Activated T-helper 1 cell treated with anti-CD3 and anti-CD28 coated beads, Interleukin-12 subunit alpha, Interleukin-12 subunit beta, Interleukin-2, Interleukin-4 antibody, amounts not matched to agents 30 ng/mL and 10 ng/mL and 1 ng/mL, durations not matched to agents 14 hours and 24 hours and 36 hours (primary cell): ENCODE results near the gene PTPN14. TPM values are rescaled to one million over a fixed set of nuclear protein-coding genes. Genes with fewer than 3 reads are reported as not detected.
"Not testable (repeated sequence)": the region's sequence is repeated elsewhere in the genome, so short reads cannot be mapped to it uniquely, and the experiment has no call there.

Experiments used
- DNase-seq: peaks from one replicate; pipeline ENCODE4 v3.0.0; 2021; ENCODE audit warnings: low spot score
- H3K27ac Mint-ChIP-seq: one replicate; pipeline ENCODE4 v1.8.0; 2021; ENCODE audit warnings: mild to moderate bottlenecking, mixed read lengths
- H3K27me3 Mint-ChIP-seq: one replicate; pipeline ENCODE4 v1.8.0; 2022; ENCODE audit warnings: mild to moderate bottlenecking, moderate library complexity, mixed read lengths; ENCODE audit not compliant: insufficient read depth
- H3K36me3 Mint-ChIP-seq: one replicate; pipeline ENCODE4 v1.8.0; 2021; ENCODE audit warnings: low read depth, mixed read lengths
- H3K4me1 Mint-ChIP-seq: one replicate; pipeline ENCODE4 v1.8.0; 2021; ENCODE audit warnings: low read depth, mixed read lengths
- H3K4me3 Mint-ChIP-seq: one replicate; pipeline ENCODE4 v1.8.0; 2021; ENCODE audit warnings: mild to moderate bottlenecking, moderate library complexity, mixed read lengths
- H3K9me3 Mint-ChIP-seq: one replicate; pipeline ENCODE4 v1.8.0; 2021; ENCODE audit warnings: mixed read lengths
- intact Hi-C: fragments of 100-400 bp; cut with micrococcal nuclease; formaldehyde crosslinking; loops from one replicate; pipeline ENCODE4 v1.15.1; 2024
- total RNA-seq: library from RNA; stranded (reverse); gene quantifications from 2 replicates; pipeline ENCODE4 v1.2.3, GENCODE V29; 2022

Gene PTPN14
- 20.6 and 23.1 TPM in 2 replicates for total RNA-seq

- intact Hi-C loops: loop anchor here (2.0 to 5.0 kb wide), 2 partner anchors 33 to 104 kb away; no protein-coding TSS in a partner anchor
- peaks cover 51% of the 10 kb centered on the region for H3K27me3 Mint-ChIP-seq
- peak within 1 kb of the TSS; percentile 71 for H3K27ac Mint-ChIP-seq
- peak within 1 kb of the TSS; percentile 89 for H3K4me3 Mint-ChIP-seq
- DNase-seq: no peak
- no peaks in the 10 kb centered on the region for H3K9me3 Mint-ChIP-seq
- no peaks in the 10 kb centered on the region for H3K36me3 Mint-ChIP-seq
- peaks cover 9% of the 10 kb centered on the region for H3K4me1 Mint-ChIP-seq
These were observed at the start of gene PTPN14 for GRCh38 chr1:214551436-214552173. TSS of gene PTPN14 (minus strand) at chr1:214551602. CDS start at chr1:214464803, 86,799 bp downstream.

DNA sequence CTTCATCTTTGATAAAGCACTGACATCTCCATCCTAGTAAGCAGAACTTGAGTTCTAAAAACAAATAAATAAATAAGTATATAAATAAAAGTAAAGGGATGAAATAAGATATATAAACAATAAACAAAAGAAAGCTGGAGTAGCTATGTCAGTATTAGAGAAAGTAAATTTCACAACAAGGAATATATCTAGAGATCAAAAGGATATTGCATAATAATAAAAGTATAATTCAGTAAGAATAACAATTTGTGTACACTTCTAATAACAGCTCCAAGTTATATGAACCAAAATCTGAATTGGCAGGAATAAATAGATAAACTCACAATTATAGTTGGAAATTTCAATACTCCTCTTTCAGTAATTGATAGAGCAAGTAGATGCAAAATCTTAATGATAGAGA is 41.8 kb upstream of the PTPN14 start:
- intact Hi-C loops: no loop called here
- no peak for DNase-seq
- Mint-ChIP-seq H3K9me3 (no peaks in the 10 kb centered on the region), H3K36me3 (no peaks in the 10 kb centered on the region), H3K4me1 (no peaks in the 10 kb centered on the region), H3K27ac (no peak overlapping the region), H3K27me3 (peaks cover 4% of the 10 kb centered on the region), H3K4me3 (no peak overlapping the region)

- H3K27me3 Mint-ChIP-seq, H3K36me3 Mint-ChIP-seq, H3K4me1 Mint-ChIP-seq, H3K27ac Mint-ChIP-seq, H3K9me3 Mint-ChIP-seq, H3K4me3 Mint-ChIP-seq, DNase-seq, intact Hi-C loops: not testable (repeated sequence)
These were observed 40.5 kb upstream of the PTPN14 start for GRCh38 chr1:214591918-214592317.

DNA sequence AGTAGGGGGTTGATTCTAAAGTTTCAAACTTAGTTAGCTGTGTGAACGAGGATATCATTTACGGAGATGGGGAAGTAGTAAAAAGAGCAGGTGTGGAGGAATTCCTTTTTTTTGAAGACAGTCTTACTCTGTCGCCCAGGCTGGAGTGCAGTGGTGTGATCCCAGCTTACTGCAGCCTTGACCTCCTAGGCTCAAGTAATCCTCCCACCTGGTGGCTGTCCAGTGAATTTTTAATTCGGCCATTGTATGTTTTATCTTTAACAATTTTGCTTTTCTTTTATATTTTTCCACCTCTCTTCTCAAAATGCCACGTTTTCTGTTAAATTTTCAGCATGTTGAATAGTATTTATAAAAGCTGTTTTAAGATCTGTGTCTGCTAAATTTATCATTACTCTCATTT is 39.3 kb upstream of the PTPN14 start:
- DNase-seq: no peak
- Mint-ChIP-seq H3K27ac (no peak overlapping the region), H3K27me3 (peaks cover 6% of the 10 kb centered on the region), H3K36me3 (no peaks in the 10 kb centered on the region), H3K4me1 (no peaks in the 10 kb centered on the region), H3K9me3 (no peaks in the 10 kb centered on the region), H3K4me3 (no peak overlapping the region)
- intact Hi-C loops: no loop called here

DNA sequence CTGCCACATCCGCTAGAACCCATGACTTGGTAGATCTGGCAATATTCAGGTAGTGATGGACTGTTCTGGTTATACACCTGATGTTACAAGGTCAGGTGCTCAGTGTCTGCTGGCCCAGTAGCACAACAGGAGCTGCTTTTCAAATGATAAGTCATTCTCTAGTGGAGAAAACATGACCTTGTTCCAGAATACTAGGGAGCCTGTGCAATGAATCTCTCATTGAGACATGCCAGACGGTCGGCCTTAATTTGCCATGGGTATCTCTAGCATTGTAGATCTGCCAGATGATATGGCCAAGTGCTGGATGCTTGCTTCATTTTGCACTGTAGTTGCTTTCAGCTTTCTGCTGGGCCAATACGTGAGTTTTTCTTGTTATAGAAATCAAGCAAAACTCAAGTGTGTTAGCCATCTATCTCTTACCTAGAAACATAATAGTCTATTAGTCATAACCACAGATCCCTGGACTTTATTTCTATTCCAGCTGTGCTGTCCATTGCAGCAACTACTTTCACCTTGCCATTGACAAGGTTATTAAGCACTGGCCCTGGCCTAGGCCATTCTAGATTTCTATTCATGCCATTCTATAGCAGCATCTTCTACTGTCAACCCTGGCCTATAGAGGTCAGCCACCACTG is 37.7 kb upstream of the PTPN14 start:
- intact Hi-C loops: no loop called here
- no peak for DNase-seq
- peaks cover 5% of the 10 kb centered on the region for H3K27me3 Mint-ChIP-seq
- H3K9me3 Mint-ChIP-seq: no peaks in the 10 kb centered on the region
- H3K36me3 Mint-ChIP-seq: no peaks in the 10 kb centered on the region
- H3K4me3 Mint-ChIP-seq: no peak overlapping the region
- H3K4me1 Mint-ChIP-seq: peaks cover 7% of the 10 kb centered on the region
- H3K27ac Mint-ChIP-seq: no peak overlapping the region

GRCh38 chr1:214587165-214587564 is 35.8 kb upstream of the PTPN14 start:
- DNase-seq: no peak
- H3K27ac Mint-ChIP-seq: no peak overlapping the region
- no peaks in the 10 kb centered on the region for H3K36me3 Mint-ChIP-seq
- H3K27me3 Mint-ChIP-seq: peaks cover 5% of the 10 kb centered on the region
- intact Hi-C loops: no loop called here
- H3K4me1 Mint-ChIP-seq: peaks cover 10% of the 10 kb centered on the region
- H3K4me3 Mint-ChIP-seq: no peak overlapping the region
- H3K9me3 Mint-ChIP-seq: no peaks in the 10 kb centered on the region

- Mint-ChIP-seq H3K4me3 (no peak overlapping the region), H3K36me3 (no peaks in the 10 kb centered on the region), H3K27ac (no peak overlapping the region), H3K27me3 (peaks cover 3% of the 10 kb centered on the region), H3K9me3 (no peaks in the 10 kb centered on the region), H3K4me1 (peaks cover 10% of the 10 kb centered on the region)
- intact Hi-C loops: no loop called here
- DNase-seq: no peak
These were observed 35.2 kb upstream of the PTPN14 start for GRCh38 chr1:214586621-214587020.

DNA sequence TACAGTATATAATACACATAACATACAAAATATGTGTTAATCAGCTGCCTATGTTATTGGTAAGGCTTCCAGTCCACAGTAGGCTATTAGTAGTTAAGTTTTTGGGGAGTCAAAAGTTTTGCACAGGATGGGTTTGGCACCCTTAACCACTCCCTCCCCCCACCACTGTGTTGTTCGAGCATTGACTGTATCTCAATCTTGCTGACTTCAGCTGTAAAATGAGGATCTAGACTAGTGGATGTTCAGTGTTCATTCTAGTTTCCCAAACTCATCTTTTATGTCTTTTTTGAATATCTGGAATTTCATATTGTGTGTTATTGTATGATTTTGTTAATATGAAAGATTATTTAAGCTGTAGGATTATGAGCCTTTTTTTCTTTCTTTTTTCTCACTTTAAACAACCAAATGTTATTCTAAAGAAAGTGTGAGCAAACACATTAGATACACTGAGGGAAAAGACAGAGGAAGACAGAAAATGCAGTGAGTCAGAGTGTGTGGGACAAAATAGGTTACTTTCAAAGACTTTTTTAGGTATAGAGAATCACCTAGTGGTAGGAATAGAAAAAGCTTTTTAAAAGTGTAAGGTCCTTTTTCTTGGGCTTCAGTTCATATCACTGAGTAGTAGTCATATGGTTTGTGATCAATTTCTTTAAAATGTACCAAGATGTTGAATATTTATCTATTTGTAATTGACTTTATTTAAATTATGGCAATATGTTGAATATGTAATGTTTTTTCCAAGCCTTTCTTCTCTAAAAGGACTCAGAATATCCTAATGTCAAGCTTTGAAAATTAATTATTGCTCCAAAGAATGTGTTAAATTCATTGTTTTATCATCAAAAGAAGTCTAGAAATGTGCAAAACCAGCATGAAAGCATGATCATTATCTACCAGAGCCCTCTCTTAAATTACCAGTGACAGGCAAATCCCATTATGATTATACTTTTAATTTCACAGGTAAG is 33.7 kb upstream of the PTPN14 start:
- peaks cover 10% of the 10 kb centered on the region for H3K4me1 Mint-ChIP-seq

GRCh38 chr1:214583824-214584554 is 32.6 kb upstream of the PTPN14 start:
- H3K4me3 Mint-ChIP-seq: no peak overlapping the region
- DNase-seq: no peak
- no peaks in the 10 kb centered on the region for H3K36me3 Mint-ChIP-seq
- H3K4me1 Mint-ChIP-seq: peaks cover 10% of the 10 kb centered on the region
- H3K9me3 Mint-ChIP-seq: no peaks in the 10 kb centered on the region
- no peak overlapping the region for H3K27ac Mint-ChIP-seq
- intact Hi-C loops: loop anchor here (2.0 kb wide), 2 partner anchors 33 to 369 kb away; partner anchors contain the start of gene PTPN14
- peaks cover 3% of the 10 kb centered on the region for H3K27me3 Mint-ChIP-seq

More for the DNA sequence above, 33.7 kb upstream of the PTPN14 start:
- no peak overlapping the region for H3K4me3 Mint-ChIP-seq
- peaks cover 3% of the 10 kb centered on the region for H3K27me3 Mint-ChIP-seq
- no peak overlapping the region for H3K27ac Mint-ChIP-seq
- DNase-seq: no peak
- H3K9me3 Mint-ChIP-seq: no peaks in the 10 kb centered on the region
- intact Hi-C loops: loop anchor here (1.0 to 2.0 kb wide), 6 partner anchors 17 to 370 kb away; partner anchors contain the start of gene PTPN14
- no peaks in the 10 kb centered on the region for H3K36me3 Mint-ChIP-seq

- Mint-ChIP-seq H3K27me3 (peaks cover 3% of the 10 kb centered on the region), H3K27ac (no peak overlapping the region), H3K4me3 (no peak overlapping the region), H3K4me1 (peaks cover 10% of the 10 kb centered on the region), H3K36me3 (no peaks in the 10 kb centered on the region), H3K9me3 (peaks cover 1% of the 10 kb centered on the region)
- intact Hi-C loops: no loop called here
- no peak for DNase-seq
These were observed 31.7 kb upstream of the PTPN14 start for GRCh38 chr1:214583113-214583512.

GRCh38 chr1:214582289-214582891 is 31.0 kb upstream of the PTPN14 start:
- Mint-ChIP-seq H3K4me3 (no peak overlapping the region), H3K4me1 (peaks cover 10% of the 10 kb centered on the region), H3K36me3 (no peaks in the 10 kb centered on the region), H3K9me3 (peaks cover 8% of the 10 kb centered on the region), H3K27ac (no peak overlapping the region), H3K27me3 (peaks cover 5% of the 10 kb centered on the region)
- no peak for DNase-seq
- intact Hi-C loops: no loop called here

DNA sequence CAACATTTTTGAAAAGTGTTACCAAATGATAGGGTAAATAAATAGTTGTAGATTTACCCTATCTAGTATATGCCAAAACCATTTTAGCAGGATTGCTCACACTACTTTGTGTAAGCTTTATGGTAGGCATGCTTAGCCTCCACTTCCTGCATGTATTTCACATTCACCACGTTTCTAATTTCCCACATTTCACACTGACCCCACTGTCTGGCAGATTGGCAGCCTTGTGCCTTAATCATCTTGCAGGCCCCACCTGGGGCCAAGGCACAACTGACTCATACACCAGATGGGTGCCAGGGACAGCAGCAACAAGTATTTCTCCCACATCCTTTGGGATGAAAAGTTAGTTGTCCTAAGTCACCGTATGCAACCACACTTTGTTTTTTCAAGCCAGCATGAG is 30.4 kb upstream of the PTPN14 start:
- H3K27me3 Mint-ChIP-seq: peaks cover 5% of the 10 kb centered on the region
- intact Hi-C loops: no loop called here
- no peaks in the 10 kb centered on the region for H3K36me3 Mint-ChIP-seq
- H3K4me3 Mint-ChIP-seq: no peak overlapping the region
- H3K27ac Mint-ChIP-seq: no peak overlapping the region
- H3K9me3 Mint-ChIP-seq: peaks cover 14% of the 10 kb centered on the region
- peaks cover 10% of the 10 kb centered on the region for H3K4me1 Mint-ChIP-seq
- no peak for DNase-seq
